ENCODE results near the gene GALNT11. TPM values are rescaled to one million over a fixed set of nuclear protein-coding genes. Genes with fewer than 3 reads are reported as not detected.
A peak's percentile ranks its signal among the peaks of the same experiment; 100 is the strongest.
"Not testable (repeated sequence)": the region's sequence is repeated elsewhere in the genome, so short reads cannot be mapped to it uniquely, and the experiment has no call there.

The GALNT11 gene
- total RNA-seq, 1 donor from 2014 or later: 29.9 TPM

DNA sequence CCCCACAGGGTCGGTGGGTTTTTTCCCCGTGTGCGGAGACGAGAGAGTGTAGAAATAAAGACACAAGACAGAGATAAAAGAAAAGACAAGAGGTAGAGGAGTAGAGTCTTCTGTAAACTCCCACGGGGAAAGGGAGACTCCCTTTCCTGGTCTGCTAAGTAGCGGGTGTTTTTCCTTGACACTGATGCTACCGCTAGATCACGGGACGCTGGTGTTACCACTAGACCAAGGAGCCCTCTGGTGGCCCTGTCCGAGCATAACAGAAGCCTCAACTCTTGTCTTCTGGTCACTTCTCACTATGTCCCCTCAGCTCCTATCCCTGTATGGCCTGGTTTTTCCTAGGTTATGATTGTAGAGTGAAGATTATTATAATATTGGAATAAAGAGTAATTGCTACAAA lies 4.6 kb downstream of the GALNT11 start:
- H3K4me3 ChIP-seq (ENCODE audit: low read depth, low read length): not testable (repeated sequence)
- TF ChIP-seq, protein P1, sequence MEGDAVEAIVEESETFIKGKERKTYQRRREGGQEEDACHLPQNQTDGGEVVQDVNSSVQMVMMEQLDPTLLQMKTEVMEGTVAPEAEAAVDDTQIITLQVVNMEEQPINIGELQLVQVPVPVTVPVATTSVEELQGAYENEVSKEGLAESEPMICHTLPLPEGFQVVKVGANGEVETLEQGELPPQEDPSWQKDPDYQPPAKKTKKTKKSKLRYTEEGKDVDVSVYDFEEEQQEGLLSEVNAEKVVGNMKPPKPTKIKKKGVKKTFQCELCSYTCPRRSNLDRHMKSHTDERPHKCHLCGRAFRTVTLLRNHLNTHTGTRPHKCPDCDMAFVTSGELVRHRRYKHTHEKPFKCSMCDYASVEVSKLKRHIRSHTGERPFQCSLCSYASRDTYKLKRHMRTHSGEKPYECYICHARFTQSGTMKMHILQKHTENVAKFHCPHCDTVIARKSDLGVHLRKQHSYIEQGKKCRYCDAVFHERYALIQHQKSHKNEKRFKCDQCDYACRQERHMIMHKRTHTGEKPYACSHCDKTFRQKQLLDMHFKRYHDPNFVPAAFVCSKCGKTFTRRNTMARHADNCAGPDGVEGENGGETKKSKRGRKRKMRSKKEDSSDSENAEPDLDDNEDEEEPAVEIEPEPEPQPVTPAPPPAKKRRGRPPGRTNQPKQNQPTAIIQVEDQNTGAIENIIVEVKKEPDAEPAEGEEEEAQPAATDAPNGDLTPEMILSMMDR (conservative IDR thresholded peaks at IDR 0.05; ENCODE audit: low read depth, low read length): peak; percentile 58
- peak; percentile 22 for DNase-seq (ENCODE audit: low read depth)

DNA sequence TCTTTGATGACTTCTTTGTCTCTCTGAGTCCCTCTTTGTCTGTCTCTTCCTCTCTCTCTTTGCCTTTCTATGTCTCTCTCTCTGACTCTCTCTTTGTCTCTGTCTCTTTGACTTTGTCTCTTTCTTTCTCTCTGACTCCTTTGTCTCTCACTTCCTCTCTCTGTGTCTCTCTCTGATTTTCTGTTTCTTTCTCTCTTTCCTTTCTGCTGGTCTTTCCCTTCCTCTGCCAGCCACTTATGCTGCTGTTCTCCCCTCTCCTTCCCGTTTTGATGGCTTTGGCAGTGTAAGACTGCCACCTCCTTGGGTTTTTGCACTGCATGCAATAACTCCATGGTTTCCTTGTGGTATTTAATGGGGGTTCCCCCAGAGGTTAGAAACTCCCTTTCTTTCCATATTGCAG lies 5.2 kb downstream of the GALNT11 start:
- H3K4me3 ChIP-seq (ENCODE audit: low read depth, low read length); DNase-seq (ENCODE audit: low read depth): not testable (repeated sequence)

DNA sequence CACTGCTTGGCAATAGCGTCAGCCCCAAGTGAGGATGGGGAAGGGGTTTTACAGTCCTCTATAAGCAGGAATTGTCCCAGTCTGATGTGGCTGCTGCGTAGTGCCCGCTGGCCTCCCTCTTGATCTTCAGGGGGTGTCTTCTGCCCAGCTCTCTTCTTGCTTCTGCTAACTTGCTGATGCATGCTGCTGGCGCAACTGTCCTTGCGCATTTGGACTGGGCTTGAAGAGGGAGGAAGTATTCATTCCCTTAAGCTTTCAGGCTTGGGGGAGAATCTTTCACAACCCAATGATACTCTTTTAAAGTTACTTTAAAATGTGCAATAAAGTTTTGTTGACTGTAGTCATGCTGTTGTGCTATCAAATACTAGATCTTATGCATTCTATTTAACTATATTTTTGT lies 10.3 kb downstream of the GALNT11 start:
- TF ChIP-seq, protein P1 (conservative IDR thresholded peaks at IDR 0.05; ENCODE audit: low read depth, low read length): no peak
- no peak overlapping the region for H3K4me3 ChIP-seq (ENCODE audit: low read depth, low read length)
- no peak for DNase-seq (ENCODE audit: low read depth)

DNA sequence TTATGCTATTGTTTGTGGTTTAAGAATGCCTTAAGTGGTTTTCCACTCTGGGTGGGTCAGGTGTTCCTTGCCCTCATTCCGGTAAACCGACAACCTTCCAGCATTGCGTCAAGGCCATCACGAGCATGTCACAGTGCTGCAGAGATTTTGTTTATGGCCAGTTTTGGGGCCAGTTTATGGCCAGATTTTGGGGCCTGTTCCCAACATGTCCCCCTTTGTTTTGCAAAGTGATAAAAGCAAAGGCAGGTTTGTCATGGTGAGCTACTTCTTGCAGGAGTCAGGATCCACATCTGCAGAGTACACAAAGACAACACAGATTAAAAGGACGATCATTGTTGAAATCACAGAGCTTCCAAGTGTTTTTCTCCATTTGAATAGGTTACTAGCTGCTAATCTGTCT lies 12.9 kb downstream of the GALNT11 start:
- not testable (repeated sequence) for DNase-seq (ENCODE audit: low read depth); H3K4me3 ChIP-seq (ENCODE audit: low read depth, low read length)

DNA sequence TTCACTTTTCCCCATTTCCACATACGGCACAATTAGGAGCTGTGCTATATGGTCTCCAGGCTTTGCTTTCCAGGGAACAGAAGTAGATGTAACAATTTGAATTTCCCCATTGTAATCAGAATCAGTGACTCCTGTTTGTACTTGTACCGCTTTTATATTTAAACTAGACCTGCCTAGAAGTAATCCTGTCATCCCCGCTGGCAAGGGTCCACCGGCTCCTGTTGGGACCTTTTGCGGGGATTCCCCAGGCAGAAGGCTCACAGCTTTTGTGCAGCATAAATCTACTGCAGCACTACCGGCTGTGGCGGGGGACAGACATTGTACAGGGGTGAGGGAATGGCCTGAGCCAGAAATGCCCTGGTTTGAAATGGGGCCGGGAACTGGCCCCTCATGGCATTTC lies 17.6 kb downstream of the GALNT11 start:
- not testable (repeated sequence) for DNase-seq (ENCODE audit: low read depth); H3K4me3 ChIP-seq (ENCODE audit: low read depth, low read length)

DNA sequence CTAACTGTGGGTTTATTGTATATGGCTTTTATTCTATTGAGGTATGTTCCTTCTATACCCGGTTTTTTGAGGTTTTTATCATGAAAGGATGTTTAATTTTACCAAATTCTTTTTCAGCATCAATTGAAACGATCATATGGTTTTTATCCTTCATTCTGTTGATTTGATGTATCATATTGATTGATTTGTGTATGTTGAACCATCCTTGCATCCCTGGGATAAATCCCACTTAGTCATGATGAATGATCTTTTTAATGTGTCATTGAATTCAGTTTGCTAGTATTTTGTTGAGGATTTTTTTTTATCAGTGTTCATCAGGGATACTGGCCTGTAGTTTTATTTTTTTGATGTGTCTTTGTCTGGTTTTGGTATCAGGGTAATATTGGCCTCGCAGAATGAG lies 19.4 kb downstream of the GALNT11 start:
- H3K4me3 ChIP-seq (ENCODE audit: low read depth, low read length); DNase-seq (ENCODE audit: low read depth): not testable (repeated sequence)

DNA sequence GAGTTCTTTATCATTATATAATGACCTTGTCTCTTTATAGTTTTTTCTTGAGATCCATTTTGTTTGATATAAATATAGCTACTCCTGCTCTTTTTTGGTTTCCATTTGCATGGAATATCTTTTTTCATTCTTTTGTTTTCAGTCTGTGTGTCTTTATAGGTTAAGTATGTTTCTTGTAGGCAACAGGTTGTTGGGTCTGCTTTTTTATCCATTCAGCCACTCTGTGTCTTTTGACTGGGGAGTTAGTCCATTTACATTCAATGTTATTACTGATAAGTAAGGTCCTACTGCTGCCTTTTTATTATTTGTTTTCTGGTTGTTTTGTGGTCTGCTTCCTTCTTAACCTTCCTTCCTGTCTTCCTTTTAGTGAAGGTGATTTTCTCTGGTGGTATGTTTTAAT lies 21.1 kb downstream of the GALNT11 start:
- H3K4me3 ChIP-seq (ENCODE audit: low read depth, low read length): no peak overlapping the region
- TF ChIP-seq, protein P1 (conservative IDR thresholded peaks at IDR 0.05; ENCODE audit: low read depth, low read length): no peak

DNA sequence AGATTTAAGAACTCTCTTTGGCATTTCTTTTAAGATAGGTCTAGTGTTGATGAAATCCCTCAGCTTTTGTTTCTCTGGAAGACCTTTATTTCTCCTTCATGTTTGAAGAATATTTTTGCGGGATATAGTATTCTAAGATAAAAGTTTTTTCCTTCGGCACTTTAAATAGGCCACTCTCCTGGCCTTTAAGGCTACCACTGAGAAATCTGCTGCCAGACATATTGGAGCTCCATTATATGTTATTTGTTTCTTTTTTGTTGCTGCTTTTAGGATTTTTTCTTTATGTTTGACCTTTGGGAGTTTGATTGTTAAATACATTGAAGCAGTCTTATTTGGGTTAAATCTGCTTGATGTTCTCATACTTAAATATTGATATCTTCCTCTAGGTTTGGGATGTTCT lies 22.6 kb downstream of the GALNT11 start:
- H3K4me3 ChIP-seq (ENCODE audit: low read depth, low read length): no peak overlapping the region
- DNase-seq (ENCODE audit: low read depth): no peak
- TF ChIP-seq, protein P1 (conservative IDR thresholded peaks at IDR 0.05; ENCODE audit: low read depth, low read length): no peak

More for the DNA sequence above, 21.1 kb downstream of the GALNT11 start:
- no peak for DNase-seq (ENCODE audit: low read depth)

DNA sequence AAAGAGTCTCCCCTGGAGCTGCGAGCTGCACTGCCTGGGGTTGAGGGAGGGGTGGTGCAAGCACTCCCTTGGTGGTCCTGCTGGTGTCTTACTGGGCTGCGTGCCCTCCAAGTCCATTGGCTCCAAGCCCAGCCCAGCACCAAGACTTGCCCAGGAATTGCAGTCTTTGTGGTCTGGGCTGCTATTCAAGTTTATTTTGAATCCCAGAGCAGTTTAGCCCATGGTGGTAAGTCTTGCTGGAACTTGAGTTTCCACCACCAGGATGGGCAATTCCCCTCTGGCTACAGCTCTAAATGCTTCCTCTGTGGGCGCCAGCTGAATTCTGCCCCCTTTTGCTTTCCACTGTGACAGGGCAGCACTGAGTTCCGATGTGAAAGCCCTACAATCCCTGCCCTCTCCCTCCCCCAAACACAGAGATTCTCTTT lies 25.1 kb downstream of the GALNT11 start:
- DNase-seq (ENCODE audit: low read depth): no peak
- TF ChIP-seq, protein P1 (conservative IDR thresholded peaks at IDR 0.05; ENCODE audit: low read depth, low read length): no peak
- H3K4me3 ChIP-seq (ENCODE audit: low read depth, low read length): no peak overlapping the region

Data from epithelial cell of proximal tubule (primary cell).